HG03103 (cell line): ENCODE measurements around the gene HIF1A.
A peak's percentile ranks its signal among the peaks of the same experiment; 100 is the strongest.
"Not testable (repeated sequence)": the region's sequence is repeated elsewhere in the genome, so short reads cannot be mapped to it uniquely, and the experiment has no call there.

Source experiments
- ATAC-seq: cut with Tn5 transposase; IDR thresholded peaks from one replicate; pipeline ENCODE4 v1.9.1; 2021; ENCODE audit warnings: low read depth; ENCODE audit not compliant: unreplicated experiment

HIF1A gene

GRCh38 chr14:61744238-61744637, 48.9 kb downstream of the HIF1A start:
- ATAC-seq: no peak

GRCh38 chr14:61746346-61746745, 51.0 kb downstream of the HIF1A start:
- peak; percentile 27 for ATAC-seq

DNA sequence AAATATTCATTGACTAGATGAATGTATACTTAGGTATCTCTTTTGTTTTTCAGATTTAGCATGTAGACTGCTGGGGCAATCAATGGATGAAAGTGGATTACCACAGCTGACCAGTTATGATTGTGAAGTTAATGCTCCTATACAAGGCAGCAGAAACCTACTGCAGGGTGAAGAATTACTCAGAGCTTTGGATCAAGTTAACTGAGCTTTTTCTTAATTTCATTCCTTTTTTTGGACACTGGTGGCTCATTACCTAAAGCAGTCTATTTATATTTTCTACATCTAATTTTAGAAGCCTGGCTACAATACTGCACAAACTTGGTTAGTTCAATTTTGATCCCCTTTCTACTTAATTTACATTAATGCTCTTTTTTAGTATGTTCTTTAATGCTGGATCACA, 51.6 kb downstream of the HIF1A start:
- no peak for ATAC-seq

DNA sequence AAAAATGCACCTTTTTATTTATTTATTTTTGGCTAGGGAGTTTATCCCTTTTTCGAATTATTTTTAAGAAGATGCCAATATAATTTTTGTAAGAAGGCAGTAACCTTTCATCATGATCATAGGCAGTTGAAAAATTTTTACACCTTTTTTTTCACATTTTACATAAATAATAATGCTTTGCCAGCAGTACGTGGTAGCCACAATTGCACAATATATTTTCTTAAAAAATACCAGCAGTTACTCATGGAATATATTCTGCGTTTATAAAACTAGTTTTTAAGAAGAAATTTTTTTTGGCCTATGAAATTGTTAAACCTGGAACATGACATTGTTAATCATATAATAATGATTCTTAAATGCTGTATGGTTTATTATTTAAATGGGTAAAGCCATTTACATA, 52.0 kb downstream of the HIF1A start:
- ATAC-seq: no peak

DNA sequence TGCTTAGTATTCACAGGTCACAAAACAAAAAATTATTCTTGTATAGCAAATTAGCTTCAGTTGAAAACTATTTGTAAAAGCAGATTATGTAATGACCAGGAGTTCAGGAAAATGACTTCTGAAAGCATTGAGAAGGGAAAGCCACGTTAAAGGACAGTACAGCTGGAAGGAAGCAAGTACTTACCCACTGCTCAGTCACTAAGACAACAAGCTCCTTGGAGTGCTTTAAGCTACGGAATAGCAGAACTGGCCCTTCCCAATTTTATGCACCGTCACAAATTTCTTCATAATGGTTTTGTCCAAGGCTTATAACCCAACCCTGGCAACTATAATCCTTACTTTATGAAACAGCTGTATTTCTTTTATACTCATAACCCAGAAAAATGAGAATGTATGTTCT, 54.0 kb downstream of the HIF1A start:
- ATAC-seq: no peak

GRCh38 chr14:61749867-61750266, 54.6 kb downstream of the HIF1A start:
- ATAC-seq: no peak

GRCh38 chr14:61750708-61751474, 55.6 kb downstream of the HIF1A start:
- ATAC-seq: peak; percentile 89

DNA sequence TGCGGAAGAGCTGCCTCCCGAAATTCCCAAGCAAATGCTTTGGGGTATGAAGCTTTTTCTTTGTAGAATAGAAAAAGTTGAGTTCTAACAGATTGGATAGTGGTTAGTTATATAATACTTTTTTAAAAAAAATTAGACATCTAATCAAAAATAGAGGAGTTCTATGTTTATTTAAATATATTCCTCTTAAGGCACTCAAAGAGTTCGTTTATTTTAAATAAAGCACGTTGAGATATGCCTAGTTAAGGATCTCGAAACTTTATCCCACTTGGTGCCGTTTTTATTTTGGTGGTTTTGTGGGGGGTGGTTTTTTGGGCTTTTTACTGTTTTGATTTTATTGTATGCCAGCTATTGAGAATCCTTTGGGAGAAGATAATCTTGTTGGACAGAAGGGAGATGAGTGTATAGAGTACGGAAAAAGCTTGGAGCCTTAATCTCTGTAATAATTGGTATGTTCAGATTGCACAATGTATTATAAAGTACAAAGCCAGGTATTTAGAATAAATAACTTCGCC, 56.2 kb downstream of the HIF1A start:
- no peak for ATAC-seq

DNA sequence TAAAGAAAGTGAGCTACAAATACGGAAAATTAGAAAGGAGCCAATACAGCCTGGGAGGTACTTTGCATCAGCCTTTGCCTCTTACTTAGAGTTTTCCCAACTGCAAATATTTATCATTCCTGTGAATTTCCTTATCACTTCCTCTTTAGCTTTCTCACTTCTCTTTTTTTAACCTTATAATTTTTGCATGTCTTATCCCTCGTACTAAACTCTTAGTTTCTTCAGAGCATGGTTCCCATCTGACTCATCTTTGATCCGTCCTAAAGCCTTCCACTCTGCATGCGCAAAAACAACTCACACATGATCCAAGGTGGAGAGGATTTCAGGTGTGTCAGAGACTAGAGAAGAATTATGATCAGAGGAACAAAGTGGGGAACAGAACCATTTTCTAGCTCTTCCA, 57.3 kb downstream of the HIF1A start:
- peak; percentile 48 for ATAC-seq

GRCh38 chr14:61753631-61754030, 58.3 kb downstream of the HIF1A start:
- ATAC-seq: no peak

DNA sequence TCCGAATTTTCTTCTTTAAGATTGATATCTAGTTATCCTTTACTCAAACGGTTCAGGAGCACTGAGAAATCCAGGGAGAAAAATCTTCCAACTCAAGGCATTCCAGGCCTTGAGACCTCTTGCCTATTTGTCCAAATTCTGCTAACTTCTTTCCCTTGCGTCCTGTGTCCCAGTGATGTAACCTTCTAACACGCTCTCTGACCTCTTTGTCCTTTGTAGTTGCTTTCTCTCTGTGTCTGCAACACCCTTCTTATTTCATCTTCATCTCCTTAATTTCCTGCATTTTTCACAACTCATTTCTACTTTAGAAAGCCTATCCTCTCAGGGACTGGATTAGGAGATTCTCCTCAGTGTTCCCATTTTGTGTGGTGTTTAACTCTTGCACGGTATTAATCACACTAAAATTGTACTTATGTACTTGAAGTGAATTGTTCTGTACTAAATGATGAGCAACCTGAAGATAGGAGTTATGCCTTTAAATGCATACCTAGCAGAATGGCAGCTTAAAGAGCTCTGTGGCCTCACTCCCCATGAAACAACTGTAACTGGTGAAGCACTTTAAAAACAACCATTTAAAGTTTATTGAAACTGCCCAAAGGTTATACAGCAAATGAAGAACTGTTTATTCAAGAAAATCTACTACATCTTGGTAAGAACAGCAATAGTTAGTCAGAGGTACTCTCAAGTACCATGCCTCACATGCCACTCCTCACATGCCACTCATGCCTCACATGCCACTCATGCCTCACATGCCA, 59.5 kb downstream of the HIF1A start:
- ATAC-seq: no peak

- not testable (repeated sequence) for ATAC-seq
Observed at GRCh38 chr14:61755382-61755742, 60.0 kb downstream of the HIF1A start.

DNA sequence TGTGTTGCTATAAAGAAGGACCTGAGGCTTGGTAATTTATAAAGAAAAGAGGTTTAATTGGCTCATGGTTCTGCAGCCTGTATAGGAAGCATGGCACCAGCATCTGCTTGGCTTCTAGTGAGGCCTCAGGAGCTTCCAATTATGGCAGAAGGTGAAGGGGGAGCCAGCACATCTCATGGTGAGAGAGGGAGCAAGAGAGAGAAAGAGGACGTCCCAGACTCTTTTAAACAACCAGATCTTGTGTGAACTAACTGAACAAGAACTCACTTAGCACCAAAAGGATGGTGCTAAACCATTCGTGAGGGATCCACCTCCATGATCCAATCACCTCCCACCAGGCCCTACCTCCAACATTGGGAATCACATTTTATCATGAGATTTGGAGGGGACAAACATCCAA, 60.8 kb downstream of the HIF1A start:
- ATAC-seq: no peak

DNA sequence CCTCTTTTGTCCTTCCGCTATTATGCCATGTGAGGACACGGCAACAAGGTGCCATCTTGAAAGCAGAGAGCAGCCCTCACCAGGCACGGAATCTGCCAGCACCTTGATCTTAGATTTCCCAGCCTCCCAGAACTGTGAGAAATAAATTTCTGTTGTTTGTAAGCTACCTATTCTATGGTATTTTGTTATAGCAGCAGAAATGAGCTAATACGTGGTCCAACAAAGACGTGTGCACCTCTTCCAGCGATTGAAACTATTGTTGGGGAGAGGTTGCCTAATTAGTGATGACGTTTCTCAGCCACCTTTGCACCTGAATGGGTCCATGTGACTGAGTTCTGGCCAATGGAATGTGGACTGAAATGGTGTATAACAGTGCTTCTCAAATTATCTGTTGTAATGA, 64.6 kb downstream of the HIF1A start:
- ATAC-seq: no peak

- no peak for ATAC-seq
Observed at GRCh38 chr14:61761557-61761956, 66.2 kb downstream of the HIF1A start.

DNA sequence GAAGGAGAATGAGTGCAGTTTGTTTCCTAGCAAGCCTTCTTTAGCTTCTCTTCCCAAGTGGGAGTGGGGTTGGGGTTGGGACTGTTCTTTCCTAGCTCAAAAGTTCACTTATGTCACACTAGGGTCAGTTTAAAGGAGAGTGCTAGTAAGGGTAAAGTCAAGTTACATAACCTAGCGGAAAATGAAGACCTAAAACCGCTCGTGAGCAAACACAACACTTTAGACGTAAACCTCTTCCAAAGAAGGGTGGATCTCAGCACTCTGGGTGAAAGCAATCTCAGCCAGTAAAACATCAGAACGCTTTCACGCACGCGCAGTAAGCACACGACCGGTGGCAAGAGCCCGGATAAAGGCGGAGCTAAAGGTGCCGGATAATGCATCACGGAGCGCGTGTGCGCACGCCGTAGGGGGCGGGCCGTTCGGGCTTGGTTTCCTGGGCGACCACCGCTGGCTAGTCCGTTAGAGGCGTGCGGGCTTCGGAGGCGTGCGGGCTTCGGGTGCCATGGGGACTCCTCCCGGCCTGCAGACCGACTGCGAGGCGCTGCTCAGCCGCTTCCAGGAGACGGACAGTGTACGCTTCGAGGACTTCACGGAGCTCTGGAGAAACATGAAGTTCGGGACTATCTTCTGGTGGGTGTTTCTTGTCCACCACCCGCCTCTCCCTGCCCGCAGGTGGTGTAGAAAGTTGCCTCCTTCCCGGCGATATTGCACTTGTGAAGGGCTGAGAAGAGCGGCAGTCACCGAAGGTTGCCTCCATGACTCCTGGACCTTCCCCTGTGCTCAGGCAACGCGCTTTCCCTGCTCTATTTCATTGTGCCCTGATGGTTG, 66.9 kb downstream of the HIF1A start, which contains the start of gene SNAPC1:
TSS of gene SNAPC1 (plus strand) at position 462 of the 828 bp plus-strand sequence. CDS start at position 503, 41 bp downstream.
- peak; percentile 98 for ATAC-seq

DNA sequence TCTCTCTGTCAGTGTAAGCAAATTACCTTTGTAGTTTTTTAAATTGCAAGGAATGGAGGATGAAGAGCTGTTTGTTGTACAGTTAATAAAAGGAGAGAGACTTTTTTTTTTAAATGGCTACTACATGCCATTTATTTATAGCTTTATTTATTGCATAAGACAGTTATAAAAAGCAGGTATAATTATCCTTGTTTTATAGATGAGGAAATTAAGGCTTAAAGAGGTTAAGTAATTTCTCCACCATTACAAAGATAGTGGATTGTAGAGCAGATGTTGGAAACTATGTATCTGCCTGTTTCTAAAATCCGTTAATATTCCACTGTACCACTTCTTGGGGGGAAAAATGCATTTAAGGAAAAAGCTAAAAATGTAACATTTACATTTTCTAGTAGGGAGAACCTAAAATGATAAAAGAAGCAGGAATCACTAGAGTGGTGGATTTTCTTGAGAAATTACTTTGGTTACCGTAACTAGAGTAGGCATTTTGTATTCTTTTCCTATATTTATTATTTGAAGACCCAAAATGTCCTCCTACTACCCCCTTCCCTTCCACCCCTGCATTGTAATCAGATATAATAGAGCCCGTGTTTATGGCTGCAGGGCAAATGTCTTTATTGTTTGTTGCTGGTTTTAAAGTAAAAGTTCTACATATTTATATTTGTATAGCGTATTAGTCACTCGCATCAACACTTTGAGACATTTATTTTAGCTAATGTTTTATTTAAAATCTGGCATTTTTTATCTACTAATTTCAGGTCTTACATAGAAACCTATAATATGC, 69.2 kb downstream of the HIF1A start:
- no peak for ATAC-seq

GRCh38 chr14:61765225-61765943, 70.1 kb downstream of the HIF1A start:
- ATAC-seq: no peak

DNA sequence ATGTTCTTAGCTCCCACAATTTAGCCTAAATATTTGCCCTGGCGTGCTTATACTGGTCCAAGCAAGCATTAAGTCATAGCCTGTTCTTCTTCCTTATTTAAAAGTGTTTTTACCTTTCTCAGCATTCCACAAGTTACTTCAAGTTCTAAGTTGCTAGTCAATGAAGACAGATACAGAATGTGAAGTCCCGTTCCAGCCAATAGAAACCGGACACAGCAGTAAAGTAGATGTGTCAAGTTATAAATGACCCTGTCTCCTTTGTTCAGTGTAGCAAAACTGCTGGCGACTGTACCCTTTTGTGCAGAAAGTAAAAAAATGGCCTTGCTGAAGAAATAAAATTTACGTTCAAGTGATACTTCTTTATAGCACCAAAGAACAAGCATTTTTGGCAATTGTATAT, 70.8 kb downstream of the HIF1A start:
- no peak for ATAC-seq

DNA sequence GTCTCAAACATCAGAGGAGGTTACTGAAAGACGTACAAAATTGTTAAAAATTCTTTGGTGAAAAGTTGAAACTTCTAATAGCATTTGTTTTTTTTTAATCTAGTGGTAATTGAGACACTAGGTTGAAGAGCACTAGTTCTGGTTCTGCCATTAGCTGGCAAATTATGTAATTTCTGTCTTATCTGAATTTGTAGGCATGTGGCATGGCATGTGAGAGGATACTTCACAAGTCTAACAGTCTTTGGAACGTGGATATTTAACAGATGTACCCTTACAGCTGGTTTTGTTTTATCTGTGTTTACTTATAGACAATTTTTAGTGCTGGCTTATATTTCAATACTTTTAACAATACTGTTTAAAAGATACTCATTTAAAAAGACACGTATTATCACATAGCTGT, 72.9 kb downstream of the HIF1A start:
- no peak for ATAC-seq
